ENCODE data around the gene FNDC7.
"Not testable (repeated sequence)": the region's sequence is repeated elsewhere in the genome, so short reads cannot be mapped to it uniquely, and the experiment has no call there.

FNDC7 gene

GRCh38 chr1:108679586-108680213, 33.0 kb upstream of the FNDC7 start:
- Histone ChIP-seq H3K36me3 (no peaks in the 10 kb centered on the region), H3K9ac (no peak overlapping the region), H3K9me3 (peaks cover 3% of the 10 kb centered on the region; the same call in 1 of the 2 replicates), H3K4me3 (no peak overlapping the region), H3K27ac (no peak overlapping the region), H4K20me1 (no peaks in the 10 kb centered on the region), H3K4me2 (no peak overlapping the region), H3K4me1 (0 out of 2 replicates have a peak, but pooled peaks cover 5% of the 10 kb centered on the region), H3K27me3 (no peaks in the 10 kb centered on the region)
- no peak for TF ChIP-seq Cebpa-rat (IDR thresholded peaks at IDR 0.05)

GRCh38 chr1:108681701-108682100, 31.0 kb upstream of the FNDC7 start:
- H3K9ac ChIP-seq, H3K27ac ChIP-seq, H3K4me1 ChIP-seq, H3K27me3 ChIP-seq, H4K20me1 ChIP-seq, H3K36me3 ChIP-seq, H3K4me2 ChIP-seq, H3K4me3 ChIP-seq, H3K9me3 ChIP-seq: not testable (repeated sequence)

- H3K27ac ChIP-seq = no peak overlapping the region
- no peaks in the 10 kb centered on the region for H4K20me1 ChIP-seq
- H3K4me1 ChIP-seq = peaks cover 2% of the 10 kb centered on the region
- no peaks in the 10 kb centered on the region for H3K27me3 ChIP-seq
- no peak overlapping the region for H3K9ac ChIP-seq
- no peak for TF ChIP-seq Cebpa-rat (IDR thresholded peaks at IDR 0.05)
- no peak overlapping the region for H3K4me2 ChIP-seq
- H3K4me3 ChIP-seq = no peak overlapping the region
- no peaks in the 10 kb centered on the region for H3K9me3 ChIP-seq
- no peaks in the 10 kb centered on the region for H3K36me3 ChIP-seq
These were observed 27.2 kb upstream of the FNDC7 start for GRCh38 chr1:108685529-108685928.

- no peak for TF ChIP-seq Cebpa-rat (IDR thresholded peaks at IDR 0.05)
- no peak overlapping the region for H3K4me3 ChIP-seq
These were observed 25.9 kb upstream of the FNDC7 start for GRCh38 chr1:108686614-108687313.

GRCh38 chr1:108691128-108691941, 21.4 kb upstream of the FNDC7 start:
- peak overlapping the region; percentile 95 for H3K27ac ChIP-seq
- peaks cover 8% of the 10 kb centered on the region; the same call in 1 of the 2 replicates for H3K36me3 ChIP-seq
- H3K4me2 ChIP-seq = peak overlapping the region; percentile 91
- no peaks in the 10 kb centered on the region for H3K9me3 ChIP-seq
- peaks cover 33% of the 10 kb centered on the region for H4K20me1 ChIP-seq
- H3K4me3 ChIP-seq = peak overlapping the region; percentile 89
- TF ChIP-seq Cebpa-rat (IDR thresholded peaks at IDR 0.05) = no peak
- H3K4me1 ChIP-seq = peaks cover 23% of the 10 kb centered on the region
- H3K27me3 ChIP-seq = no peaks in the 10 kb centered on the region
- H3K9ac ChIP-seq = peak overlapping the region; percentile 90

More at GRCh38 chr1:108686614-108687313, 25.9 kb upstream of the FNDC7 start:
- no peak overlapping the region for H3K27ac ChIP-seq
- no peaks in the 10 kb centered on the region for H3K36me3 ChIP-seq
- no peaks in the 10 kb centered on the region for H3K9me3 ChIP-seq
- H3K27me3 ChIP-seq = no peaks in the 10 kb centered on the region
- no peak overlapping the region for H3K9ac ChIP-seq
- no peak overlapping the region for H3K4me2 ChIP-seq
- peaks cover 12% of the 10 kb centered on the region for H3K4me1 ChIP-seq
- H4K20me1 ChIP-seq = no peaks in the 10 kb centered on the region

DNA sequence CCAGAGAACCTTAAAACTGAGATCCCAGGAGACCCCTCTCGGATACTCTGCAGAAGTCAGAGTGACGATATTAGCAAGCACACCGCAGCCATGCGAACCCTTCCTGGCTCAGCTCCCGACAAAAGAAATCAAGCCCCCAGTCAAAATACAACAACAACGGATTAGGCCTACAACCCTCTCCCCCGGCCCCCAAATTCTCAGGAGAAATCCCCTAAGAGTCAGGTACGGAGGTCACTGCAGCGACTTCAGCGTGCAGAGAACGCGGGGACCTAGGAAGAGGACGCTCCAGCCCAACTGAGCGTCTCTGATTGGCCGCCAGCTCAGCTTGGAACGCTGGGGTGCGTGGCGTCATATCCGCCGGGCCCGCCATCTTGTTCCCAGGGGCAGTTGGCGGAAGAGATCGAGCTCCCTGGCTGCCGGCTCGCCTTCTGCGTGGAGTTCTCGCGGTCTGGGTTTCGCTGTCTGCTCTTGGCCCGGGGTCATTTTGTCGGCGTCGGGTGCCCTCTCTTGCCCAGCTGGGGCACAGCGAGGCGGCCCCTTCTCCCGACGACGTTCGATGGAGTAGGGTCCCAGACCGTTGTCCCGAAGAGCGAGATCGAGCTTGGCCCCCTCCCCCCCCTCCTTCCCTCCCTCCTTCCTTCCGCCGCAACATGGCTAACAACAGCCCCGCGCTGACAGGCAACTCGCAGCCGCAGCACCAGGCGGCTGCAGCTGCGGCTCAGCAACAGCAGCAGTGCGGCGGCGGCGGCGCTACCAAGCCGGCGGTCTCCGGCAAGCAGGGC, 20.6 kb upstream of the FNDC7 start, which contains the start of gene PRPF38B:
Gene PRPF38B, plus strand, starts transcription at position 369 of the 782 bp plus-strand sequence. Its CDS starts 282 bp downstream, at position 651.
- H3K9me3 ChIP-seq = no peaks in the 10 kb centered on the region
- H3K27me3 ChIP-seq = no peaks in the 10 kb centered on the region
- H3K36me3 ChIP-seq = peaks cover 16% of the 10 kb centered on the region
- H3K9ac ChIP-seq = peak within 1 kb of the TSS; percentile 90
- peak within 1 kb of the TSS; percentile 89 for H3K4me3 ChIP-seq
- no peak for TF ChIP-seq Cebpa-rat (IDR thresholded peaks at IDR 0.05)
- peak within 1 kb of the TSS; percentile 95 for H3K27ac ChIP-seq
- H3K4me2 ChIP-seq = peak within 1 kb of the TSS; percentile 91
- peaks cover 23% of the 10 kb centered on the region for H3K4me1 ChIP-seq
- peaks cover 40% of the 10 kb centered on the region for H4K20me1 ChIP-seq

DNA sequence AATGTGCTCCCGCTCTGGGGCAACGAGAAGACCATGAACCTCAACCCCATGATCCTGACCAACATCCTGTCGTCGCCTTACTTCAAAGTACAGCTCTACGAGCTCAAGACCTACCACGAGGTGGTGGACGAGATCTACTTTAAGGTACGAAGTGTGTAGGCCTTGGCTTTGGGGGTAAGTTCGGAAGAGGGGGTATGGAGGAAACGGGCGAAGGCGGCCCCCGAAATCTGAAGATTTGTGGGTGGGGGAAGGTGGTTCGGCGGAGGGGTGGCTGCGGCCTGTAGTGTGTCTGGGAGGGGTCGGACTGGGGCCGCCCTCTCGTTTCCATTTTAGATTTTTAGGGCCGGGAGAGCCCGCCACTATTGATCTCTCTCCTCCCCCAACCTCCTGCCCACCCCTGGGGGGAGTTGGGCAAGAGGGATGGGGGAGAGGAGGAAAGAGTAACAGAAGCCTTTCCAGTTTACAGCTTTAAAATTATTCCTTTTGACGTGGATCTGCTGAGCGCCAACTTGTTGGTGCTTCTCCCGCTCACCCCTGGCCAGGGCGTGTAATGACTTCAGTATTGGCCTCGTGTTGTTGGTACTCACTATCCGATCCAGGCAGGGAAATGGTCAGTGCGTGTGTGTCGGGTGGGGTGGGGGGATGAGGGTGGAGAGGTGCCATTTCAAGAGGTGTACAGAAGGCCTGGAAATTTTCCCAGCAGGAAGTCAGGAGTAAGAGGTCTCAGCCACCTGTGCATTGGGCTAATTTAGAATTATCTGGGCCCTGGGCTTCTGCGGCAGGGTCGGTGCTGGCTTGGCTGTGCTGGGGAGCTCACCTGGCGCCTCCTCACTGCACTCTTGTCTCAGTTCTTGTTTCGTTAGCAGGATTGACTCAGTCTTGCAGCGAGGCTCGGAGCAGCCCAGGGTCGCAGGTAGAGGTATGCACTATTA, 19.7 kb upstream of the FNDC7 start:
- no peaks in the 10 kb centered on the region for H3K9me3 ChIP-seq
- peak overlapping the region; percentile 95 for H3K27ac ChIP-seq
- peak overlapping the region; percentile 89 for H3K4me3 ChIP-seq
- H3K36me3 ChIP-seq = peaks cover 25% of the 10 kb centered on the region
- peaks cover 23% of the 10 kb centered on the region for H3K4me1 ChIP-seq
- no peak for TF ChIP-seq Cebpa-rat (IDR thresholded peaks at IDR 0.05)
- H3K4me2 ChIP-seq = peak overlapping the region; percentile 75
- H4K20me1 ChIP-seq = peaks cover 49% of the 10 kb centered on the region
- H3K27me3 ChIP-seq = no peaks in the 10 kb centered on the region
- peak overlapping the region; percentile 90 for H3K9ac ChIP-seq

- Histone ChIP-seq H3K4me1 (peaks cover 21% of the 10 kb centered on the region), H3K4me2 (peak overlapping the region; percentile 75), H3K4me3 (peak overlapping the region; percentile 89), H3K9me3 (no peaks in the 10 kb centered on the region), H3K27ac (peak overlapping the region; percentile 95), H3K36me3 (peaks cover 50% of the 10 kb centered on the region), H3K9ac (peak overlapping the region; percentile 57; the same call in 1 of the 2 replicates), H3K27me3 (no peaks in the 10 kb centered on the region), H4K20me1 (peaks cover 67% of the 10 kb centered on the region)
- TF ChIP-seq Cebpa-rat (IDR thresholded peaks at IDR 0.05) = no peak
These were observed 17.2 kb upstream of the FNDC7 start for GRCh38 chr1:108695535-108695934.

Data from BLaER1 (cell line).